HG03571 (cell line): ENCODE results near the gene GRM4.

Experiments used
- ATAC-seq: cut with Tn5 transposase; IDR thresholded peaks from one replicate; pipeline ENCODE4 v1.9.1; 2021; ENCODE audit not compliant: unreplicated experiment

The GRM4 gene

GRCh38 chr6:33999567-33999966 lies 146.3 kb downstream of the GRM4 start:
- no peak for ATAC-seq

GRCh38 chr6:33998660-33999059 lies 147.2 kb downstream of the GRM4 start:
- no peak for ATAC-seq

GRCh38 chr6:33997265-33997664 lies 148.6 kb downstream of the GRM4 start:
- ATAC-seq = no peak

- ATAC-seq = no peak
Observed at GRCh38 chr6:33996120-33996475, 149.8 kb downstream of the GRM4 start.

- no peak for ATAC-seq
Observed at GRCh38 chr6:33995309-33996119, 150.4 kb downstream of the GRM4 start.

- no peak for ATAC-seq
Observed at GRCh38 chr6:33994472-33995308, 151.2 kb downstream of the GRM4 start.

GRCh38 chr6:33993653-33994471 lies 152.0 kb downstream of the GRM4 start:
- ATAC-seq = no peak

- ATAC-seq = no peak
Observed at GRCh38 chr6:33993091-33993490, 152.8 kb downstream of the GRM4 start.

- no peak for ATAC-seq
Observed at GRCh38 chr6:33992191-33992590, 153.7 kb downstream of the GRM4 start.

- no peak for ATAC-seq
Observed at GRCh38 chr6:33991610-33992009, 154.3 kb downstream of the GRM4 start.

GRCh38 chr6:33990061-33990541 lies 155.8 kb downstream of the GRM4 start:
- ATAC-seq = no peak

- ATAC-seq = no peak
Observed at GRCh38 chr6:33989016-33989854, 156.7 kb downstream of the GRM4 start.

GRCh38 chr6:33988121-33989015 lies 157.5 kb downstream of the GRM4 start:
- no peak for ATAC-seq

GRCh38 chr6:33987531-33988021 lies 158.3 kb downstream of the GRM4 start:
- ATAC-seq = no peak

- no peak for ATAC-seq
Observed at GRCh38 chr6:33985947-33986346, 159.9 kb downstream of the GRM4 start.

GRCh38 chr6:33985313-33985751 lies 160.6 kb downstream of the GRM4 start:
- no peak for ATAC-seq

GRCh38 chr6:33984466-33985312 lies 161.2 kb downstream of the GRM4 start:
- ATAC-seq = no peak
